PC-3 (cell line): Measurements from ENCODE around the gene KAZN. TPM values are rescaled to one million over a fixed set of nuclear protein-coding genes. Genes with fewer than 3 reads are reported as not detected.

Experiments used
- ATAC-seq: fragments of 200-7000 bp; cut with Tn5 transposase; 2 replicates; pipeline ENCODE4 v1.9.1; 2020; ENCODE audit warnings: mild to moderate bottlenecking, moderate library complexity
- BruUV-seq: library from RNA; stranded (reverse); fragments of 400-500 nt; replicated peaks from 2 replicates; lab custom pipeline; 2021; lab: Mats Ljungman, UMichigan
- CTCF ChIA-PET: fragments of 300-600 bp; sonication (Branson Sonifier 250); formaldehyde crosslinking; loops from one replicate; lab custom pipeline; 2022; ENCODE audit warnings: antibody characterized with exemption; lab: Charles Lee
- POLR2A ChIA-PET: fragments of 300-600 bp; sonication (Branson Sonifier 250); formaldehyde crosslinking; loops from one replicate; lab custom pipeline; 2022; ENCODE audit warnings: antibody characterized with exemption; ENCODE audit not compliant: unreplicated experiment; lab: Charles Lee
- DNase-seq: peaks from one replicate; pipeline ENCODE4 v3.0.0-alpha.2; 2015
- H2AFZ ChIP-seq: fragments of 300-600 bp; sonication (generic); 2 replicates; pipeline ENCODE4 v1.6.0; 2016; ENCODE audit warnings: antibody characterized with exemption, low read length
- H3F3A ChIP-seq: fragments of 300-600 bp; sonication (generic); one replicate; pipeline ENCODE4 v1.6.0; 2017; ENCODE audit warnings: antibody characterized with exemption, low read length, control low read depth, mild to moderate bottlenecking; ENCODE audit not compliant: unreplicated experiment
- H3K27ac ChIP-seq: fragments of 300-600 bp; sonication (generic); 2 replicates; pipeline ENCODE4 v1.5.1; 2016; ENCODE audit warnings: mild to moderate bottlenecking, low read length
- H3K27me3 ChIP-seq: fragments of 300-600 bp; sonication (generic); 2 replicates; pipeline ENCODE4 v1.6.1; 2016; ENCODE audit warnings: low read length, mixed read lengths
- H3K36me3 ChIP-seq: fragments of 300-600 bp; sonication (generic); 2 replicates; pipeline ENCODE4 v1.6.1; 2016; ENCODE audit warnings: low read depth, mixed run types, low read length, mixed read lengths
- H3K4me1 ChIP-seq: fragments of 300-600 bp; sonication (generic); 2 replicates; pipeline ENCODE4 v1.5.1; 2016; ENCODE audit warnings: low read length; ENCODE audit not compliant: insufficient read depth
- H3K4me2 ChIP-seq: fragments of 300-600 bp; sonication (generic); 2 replicates; pipeline ENCODE4 v1.6.0; 2016; ENCODE audit warnings: low read length
- H3K4me3 ChIP-seq: fragments of 300-600 bp; sonication (generic); 2 replicates; pipeline ENCODE4 v1.5.1; 2016; ENCODE audit warnings: mild to moderate bottlenecking, low read length, mixed read lengths
- H3K79me2 ChIP-seq: fragments of 300-600 bp; sonication (generic); 2 replicates; pipeline ENCODE4 v1.6.1; 2017; ENCODE audit warnings: low read length, mixed read lengths
- H3K9ac ChIP-seq: fragments of 300-600 bp; sonication (generic); 2 replicates; pipeline ENCODE4 v1.6.0; 2016; ENCODE audit warnings: mild to moderate bottlenecking, low read length
- H3K9me2 ChIP-seq: fragments of 300-600 bp; sonication (generic); replicated peaks from 2 replicates; pipeline ENCODE4 v1.6.1; 2016; ENCODE audit warnings: mixed run types, low read length, mixed read lengths
- H3K9me3 ChIP-seq: fragments of 300-600 bp; sonication (generic); 2 replicates; pipeline ENCODE4 v1.6.1; 2016; ENCODE audit warnings: low read length, mixed read lengths
- H4K20me1 ChIP-seq: fragments of 300-600 bp; sonication (generic); 2 replicates; pipeline ENCODE4 v1.6.1; 2016; ENCODE audit warnings: low read length, mixed read lengths
- EZH2 ChIP-seq: fragments of 300-600 bp; sonication (generic); IDR thresholded peaks from one replicate; pipeline ENCODE4 v1.6.1; 2017; ENCODE audit warnings: antibody characterized with exemption, mild to moderate bottlenecking, low read length; ENCODE audit not compliant: unreplicated experiment
- EZH2phosphoT487 ChIP-seq: fragments of 300-600 bp; sonication (generic); IDR thresholded peaks from 2 replicates; pipeline ENCODE4 v1.6.1; 2018; ENCODE audit warnings: mild to moderate bottlenecking, antibody characterized with exemption, low read length, borderline replicate concordance
- intact Hi-C: fragments of 100-400 bp; cut with micrococcal nuclease; formaldehyde crosslinking; loops from 2 replicates; pipeline ENCODE4 v1.9.0; 2023
- total RNA-seq: library from RNA; depleted of rRNA; stranded (reverse); fragments of >200 nt; gene quantifications from 2 replicates; pipeline ENCODE4 v1.2.3, GENCODE V29; 2014
- TF ChIP-seq, protein P1 (sequence below): fragments of 300-600 bp; sonication (generic); conservative IDR thresholded peaks from 2 replicates; pipeline ENCODE4 v1.5.1; 2017; ENCODE audit warnings: antibody characterized with exemption, low read depth, mild to moderate bottlenecking, low read length

The KAZN gene
- total RNA-seq, 1 experiment from 2014 or later, result 2.0 TPM

DNA sequence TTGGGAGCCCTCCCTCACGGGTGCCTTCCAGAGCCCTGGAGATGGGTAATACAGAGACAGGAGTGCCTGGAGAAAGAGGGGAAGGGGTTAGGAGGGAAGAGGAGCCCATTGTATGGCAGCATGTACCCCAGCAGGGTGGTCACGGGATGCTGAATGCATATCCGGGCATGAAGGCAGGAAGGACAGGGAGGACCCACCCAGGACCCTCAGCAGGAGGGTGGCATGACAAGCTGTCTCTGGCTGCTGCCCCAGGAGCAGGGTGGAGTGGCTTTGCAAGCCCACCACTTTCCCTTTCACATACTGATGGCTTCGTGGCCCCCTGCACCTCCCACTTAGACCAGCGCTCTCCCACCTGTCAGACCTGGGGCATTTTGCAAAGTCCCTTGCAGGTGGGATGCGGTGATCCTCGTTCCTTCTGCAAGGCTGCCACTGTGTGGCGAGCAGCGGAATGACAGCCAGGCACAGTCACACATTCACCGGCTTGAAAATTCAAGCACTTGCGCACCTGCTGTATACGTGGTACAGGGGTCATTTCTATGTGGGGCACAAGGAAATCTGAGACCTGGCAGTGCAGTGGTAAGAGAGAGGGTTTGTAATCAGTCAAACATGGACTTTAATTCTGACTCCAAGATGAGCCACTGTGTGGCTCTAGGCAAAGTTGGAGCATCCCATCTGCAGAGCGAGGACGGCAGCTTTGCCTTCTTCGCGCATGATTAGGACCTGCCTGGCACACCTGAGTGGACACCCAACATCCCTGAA, 501.8 kb downstream of the KAZN start:
- no peaks in the 10 kb centered on the region for H4K20me1 ChIP-seq
- H3K9me3 ChIP-seq, result peaks cover 4% of the 10 kb centered on the region; the same call in 1 of the 2 replicates
- no TSS peak for BruUV-seq
- H3K36me3 ChIP-seq, result no peaks in the 10 kb centered on the region
- intact Hi-C loops, result loop anchor here (10.0 kb wide), 1 partner anchor 1135 kb away; no protein-coding TSS in a partner anchor
- no peak overlapping the region for H3K9ac ChIP-seq
- ChIA-PET POLR2A (no interaction called here), CTCF (no interaction called here)
- ATAC-seq (peak; percentile 80), DNase-seq (peak; percentile 71)
- no peak overlapping the region for H3K4me3 ChIP-seq
- no peak overlapping the region for H3K27ac ChIP-seq
- no peak overlapping the region for H2AFZ ChIP-seq
- no peaks in the 10 kb centered on the region for H3K9me2 ChIP-seq
- H3K4me2 ChIP-seq, result no peak overlapping the region
- no peaks in the 10 kb centered on the region for H3K4me1 ChIP-seq
- no peaks in the 10 kb centered on the region for H3F3A ChIP-seq
- no peak for TF ChIP-seq EZH2
- TF ChIP-seq, protein P1, sequence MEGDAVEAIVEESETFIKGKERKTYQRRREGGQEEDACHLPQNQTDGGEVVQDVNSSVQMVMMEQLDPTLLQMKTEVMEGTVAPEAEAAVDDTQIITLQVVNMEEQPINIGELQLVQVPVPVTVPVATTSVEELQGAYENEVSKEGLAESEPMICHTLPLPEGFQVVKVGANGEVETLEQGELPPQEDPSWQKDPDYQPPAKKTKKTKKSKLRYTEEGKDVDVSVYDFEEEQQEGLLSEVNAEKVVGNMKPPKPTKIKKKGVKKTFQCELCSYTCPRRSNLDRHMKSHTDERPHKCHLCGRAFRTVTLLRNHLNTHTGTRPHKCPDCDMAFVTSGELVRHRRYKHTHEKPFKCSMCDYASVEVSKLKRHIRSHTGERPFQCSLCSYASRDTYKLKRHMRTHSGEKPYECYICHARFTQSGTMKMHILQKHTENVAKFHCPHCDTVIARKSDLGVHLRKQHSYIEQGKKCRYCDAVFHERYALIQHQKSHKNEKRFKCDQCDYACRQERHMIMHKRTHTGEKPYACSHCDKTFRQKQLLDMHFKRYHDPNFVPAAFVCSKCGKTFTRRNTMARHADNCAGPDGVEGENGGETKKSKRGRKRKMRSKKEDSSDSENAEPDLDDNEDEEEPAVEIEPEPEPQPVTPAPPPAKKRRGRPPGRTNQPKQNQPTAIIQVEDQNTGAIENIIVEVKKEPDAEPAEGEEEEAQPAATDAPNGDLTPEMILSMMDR, result peak; percentile 92
- no peaks in the 10 kb centered on the region for H3K79me2 ChIP-seq
- H3K27me3 ChIP-seq, result no peaks in the 10 kb centered on the region

DNA sequence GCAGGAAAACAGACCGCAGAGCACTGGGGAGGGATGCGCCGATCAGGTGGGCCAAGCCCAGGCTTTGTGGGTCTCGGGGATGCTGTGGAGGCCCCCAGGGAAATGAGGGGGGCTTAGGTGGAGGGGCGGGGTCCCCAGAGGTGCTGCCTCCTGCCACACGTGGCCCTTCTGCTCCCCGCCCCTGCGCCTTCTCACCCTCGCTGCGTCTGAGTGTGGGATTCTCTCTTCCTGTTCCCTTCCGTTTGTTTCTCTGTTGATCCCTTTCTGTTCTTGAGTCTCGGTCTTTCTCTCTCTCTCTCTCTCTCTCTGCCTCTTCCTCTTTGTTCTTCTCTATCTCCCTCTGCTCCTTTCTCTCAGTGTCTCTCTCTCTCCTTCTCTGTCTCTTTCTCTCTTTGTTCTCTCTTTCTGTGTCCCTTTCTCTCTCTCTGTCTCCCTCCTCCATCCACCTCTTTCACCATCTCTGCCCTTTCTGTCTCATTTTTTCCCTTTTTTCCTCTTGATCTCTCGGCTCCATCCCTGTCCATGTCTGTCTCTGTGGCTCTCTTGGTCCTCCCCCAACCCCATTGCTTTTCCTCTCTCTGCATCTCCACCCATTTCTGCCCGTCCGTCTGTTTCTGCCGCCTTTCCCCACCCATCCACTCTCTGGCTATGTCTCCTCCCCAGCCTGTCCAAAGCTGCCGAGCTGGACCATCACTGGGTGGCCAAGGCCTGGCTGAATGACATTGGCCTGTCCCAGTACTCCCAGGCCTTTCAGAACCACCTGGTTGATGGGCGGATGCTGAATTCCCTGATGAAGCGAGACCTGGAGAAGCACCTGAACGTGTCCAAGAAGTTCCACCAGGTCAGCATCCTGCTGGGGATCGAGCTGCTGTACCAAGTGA, 502.6 kb downstream of the KAZN start:
- ATAC-seq, result no peak
- TF ChIP-seq EZH2 (no peak), EZH2phosphoT487 (no peak)
- TF ChIP-seq, protein P1, result no peak
- Histone ChIP-seq H3K27ac (no peak overlapping the region), H3K4me3 (no peak overlapping the region), H3F3A (no peaks in the 10 kb centered on the region), H3K79me2 (no peaks in the 10 kb centered on the region), H2AFZ (no peak overlapping the region), H3K9me3 (peaks cover 4% of the 10 kb centered on the region; the same call in 1 of the 2 replicates), H3K9ac (no peak overlapping the region), H3K27me3 (no peaks in the 10 kb centered on the region), H3K36me3 (no peaks in the 10 kb centered on the region), H3K4me1 (no peaks in the 10 kb centered on the region), H3K9me2 (no peaks in the 10 kb centered on the region), H4K20me1 (no peaks in the 10 kb centered on the region), H3K4me2 (no peak overlapping the region)
- no TSS peak for BruUV-seq
- intact Hi-C loops, result loop anchor here (10.0 kb wide), 1 partner anchor 1136 kb away; no protein-coding TSS in a partner anchor
- ChIA-PET CTCF (interaction anchor here (0.6 kb wide), 1 partner anchor 1278 kb away, joined by 3 read pairs; no protein-coding TSS in a partner anchor), POLR2A (no interaction called here)
- DNase-seq, result no peak
